ENCODE results near the gene TEX50. TPM values are rescaled to one million over a fixed set of nuclear protein-coding genes. Genes with fewer than 3 reads are reported as not detected.
A peak's percentile ranks its signal among the peaks of the same experiment; 100 is the strongest.
"Not testable (repeated sequence)": the region's sequence is repeated elsewhere in the genome, so short reads cannot be mapped to it uniquely, and the experiment has no call there.

Gene TEX50, protein sequence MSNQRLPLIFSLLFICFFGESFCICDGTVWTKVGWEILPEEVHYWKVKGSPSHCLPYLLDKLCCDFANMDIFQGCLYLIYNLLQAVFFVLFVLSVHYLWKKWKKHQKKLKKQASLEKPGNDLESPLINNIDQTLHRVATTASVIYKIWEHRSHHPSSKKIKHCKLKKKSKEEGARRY
- not detected in 2 replicates for total RNA-seq (2014; rRNA removed)
- Bru-seq, nascent RNA, result not detected
- not detected for BruChase-seq, experiment 1, labeled RNA remaining after a 6-hour chase
- percentile 17 among the genes with signal in this experiment for BruChase-seq, experiment 2, labeled RNA remaining after a 2-hour chase
- long read RNA-seq, result 0 reads

DNA sequence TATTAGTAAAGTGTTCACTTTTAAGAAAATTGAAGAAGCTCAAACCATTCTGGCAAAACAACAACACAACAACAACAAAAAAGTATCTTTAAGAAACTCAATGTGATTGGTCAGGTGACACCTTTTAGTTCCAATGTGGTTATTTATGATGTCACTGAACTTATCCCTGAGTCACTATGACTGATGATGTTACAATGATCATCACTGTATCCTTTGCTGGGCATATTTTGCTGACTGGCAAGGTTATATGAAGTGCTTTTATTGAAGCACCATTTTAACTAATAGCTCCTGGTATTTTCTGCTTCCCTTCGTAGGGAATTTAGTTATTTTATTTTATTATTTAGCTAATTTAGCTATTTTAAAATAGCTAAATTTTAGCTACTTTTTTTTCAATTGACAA is at the start of gene TEX50:
TEX50 (plus strand) TSS at position 223 of the 400 bp plus-strand sequence. CDS start 184 bp downstream, outside the sequence.
- Histone ChIP-seq H3K79me2 (ENCODE audit: low read length) (no peaks in the 10 kb centered on the region), H3K9ac (ENCODE audit: low read length) (no peak within 1 kb of the TSS), H3K27me3 (ENCODE audit: low read length) (no peaks in the 10 kb centered on the region), H3K4me1 (ENCODE audit: insufficient read depth, low read length) (no peaks in the 10 kb centered on the region), H4K20me1 (ENCODE audit: low read length) (no peaks in the 10 kb centered on the region), H3K36me3 (ENCODE audit: low read depth, low read length) (no peaks in the 10 kb centered on the region), H3K4me3 (ENCODE audit: low read length) (no peak within 1 kb of the TSS), H3K9me2 (replicated peaks; ENCODE audit: low read length) (no peaks in the 10 kb centered on the region), H2AFZ (ENCODE audit: low read length) (no peak within 1 kb of the TSS; the same call in 1 of the 2 replicates), H3K4me2 (ENCODE audit: low read length) (no peak within 1 kb of the TSS), H3F3A (ENCODE audit: low read length, unreplicated experiment) (no peaks in the 10 kb centered on the region), H3K27ac (ENCODE audit: low read length) (no peak within 1 kb of the TSS), H3K9me3 (ENCODE audit: low read length) (peaks cover 8% of the 10 kb centered on the region; the same call in 1 of the 2 replicates)
- no peak for ATAC-seq
- ChIA-PET POLR2A (ENCODE audit: unreplicated experiment) (interaction anchor here (0.7 kb wide), 1 partner anchor 42 kb away, joined by 3 read pairs; no protein-coding TSS in a partner anchor), CTCF (no interaction called here)
- BruUV-seq (replicated peaks), result no TSS peak
- TF ChIP-seq EZH2 (IDR thresholded peaks at IDR 0.05; ENCODE audit: low read length, unreplicated experiment), result no peak
- TF ChIP-seq EZH2phosphoT487 (IDR thresholded peaks at IDR 0.05; ENCODE audit: borderline replicate concordance, low read length), result no peak
- TF ChIP-seq, protein P1, sequence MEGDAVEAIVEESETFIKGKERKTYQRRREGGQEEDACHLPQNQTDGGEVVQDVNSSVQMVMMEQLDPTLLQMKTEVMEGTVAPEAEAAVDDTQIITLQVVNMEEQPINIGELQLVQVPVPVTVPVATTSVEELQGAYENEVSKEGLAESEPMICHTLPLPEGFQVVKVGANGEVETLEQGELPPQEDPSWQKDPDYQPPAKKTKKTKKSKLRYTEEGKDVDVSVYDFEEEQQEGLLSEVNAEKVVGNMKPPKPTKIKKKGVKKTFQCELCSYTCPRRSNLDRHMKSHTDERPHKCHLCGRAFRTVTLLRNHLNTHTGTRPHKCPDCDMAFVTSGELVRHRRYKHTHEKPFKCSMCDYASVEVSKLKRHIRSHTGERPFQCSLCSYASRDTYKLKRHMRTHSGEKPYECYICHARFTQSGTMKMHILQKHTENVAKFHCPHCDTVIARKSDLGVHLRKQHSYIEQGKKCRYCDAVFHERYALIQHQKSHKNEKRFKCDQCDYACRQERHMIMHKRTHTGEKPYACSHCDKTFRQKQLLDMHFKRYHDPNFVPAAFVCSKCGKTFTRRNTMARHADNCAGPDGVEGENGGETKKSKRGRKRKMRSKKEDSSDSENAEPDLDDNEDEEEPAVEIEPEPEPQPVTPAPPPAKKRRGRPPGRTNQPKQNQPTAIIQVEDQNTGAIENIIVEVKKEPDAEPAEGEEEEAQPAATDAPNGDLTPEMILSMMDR (conservative IDR thresholded peaks at IDR 0.05; ENCODE audit: low read depth, low read length), result no peak
- intact Hi-C loops (cut with micrococcal nuclease), result no loop called here
- no peak for DNase-seq

DNA sequence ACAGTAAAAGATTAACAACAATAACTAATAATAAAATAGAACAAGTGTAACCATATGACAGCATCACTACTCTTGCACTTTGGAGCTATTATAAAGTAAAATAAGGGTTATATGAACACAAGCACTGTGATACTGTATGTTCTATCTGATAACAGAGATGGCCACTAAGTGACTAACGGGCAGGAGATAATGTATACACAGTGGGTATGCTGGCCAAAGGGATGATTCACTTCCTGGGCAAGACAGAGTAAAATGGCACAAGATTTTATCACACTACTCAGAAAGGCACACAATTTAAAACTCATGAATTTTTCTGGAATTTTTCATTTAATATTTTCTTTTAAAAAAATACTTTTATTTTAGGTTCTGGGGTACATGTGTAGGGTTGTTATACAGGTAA is 44.6 kb upstream of the TEX50 start:
- Histone ChIP-seq H2AFZ (ENCODE audit: low read length) (no peak overlapping the region), H3K79me2 (ENCODE audit: low read length) (no peaks in the 10 kb centered on the region), H3K36me3 (ENCODE audit: low read depth, low read length) (no peaks in the 10 kb centered on the region), H3K9ac (ENCODE audit: low read length) (peak overlapping the region; percentile 9; the same call in 1 of the 2 replicates), H3K9me3 (ENCODE audit: low read length) (no peaks in the 10 kb centered on the region), H3K4me3 (ENCODE audit: low read length) (no peak overlapping the region), H4K20me1 (ENCODE audit: low read length) (no peaks in the 10 kb centered on the region), H3K27me3 (ENCODE audit: low read length) (no peaks in the 10 kb centered on the region), H3K4me2 (ENCODE audit: low read length) (peak overlapping the region; percentile 8; the same call in 1 of the 2 replicates), H3K9me2 (replicated peaks; ENCODE audit: low read length) (no peaks in the 10 kb centered on the region), H3K4me1 (ENCODE audit: insufficient read depth, low read length) (peaks cover 12% of the 10 kb centered on the region), H3K27ac (ENCODE audit: low read length) (peak overlapping the region; percentile 42), H3F3A (ENCODE audit: low read length, unreplicated experiment) (no peaks in the 10 kb centered on the region)
- TF ChIP-seq EZH2phosphoT487 (IDR thresholded peaks at IDR 0.05; ENCODE audit: borderline replicate concordance, low read length), result no peak
- TF ChIP-seq, protein P1 (conservative IDR thresholded peaks at IDR 0.05; ENCODE audit: low read depth, low read length), result no peak
- TF ChIP-seq EZH2 (IDR thresholded peaks at IDR 0.05; ENCODE audit: low read length, unreplicated experiment), result no peak
- DNase-seq (peak; percentile 97), ATAC-seq (peak; percentile 100)
- BruUV-seq (replicated peaks), result no TSS peak
- ChIA-PET POLR2A (ENCODE audit: unreplicated experiment) (interaction anchor here (0.5 kb wide), 1 partner anchor 11 kb away, joined by 4 read pairs; no protein-coding TSS in a partner anchor), CTCF (interaction anchor here (0.6 kb wide), 1 partner anchor 179 kb away, joined by 3 read pairs; no protein-coding TSS in a partner anchor)
- intact Hi-C loops (cut with micrococcal nuclease), result loop anchor here (1.0 to 5.0 kb wide), 3 partner anchors 36 to 83 kb away; no protein-coding TSS in a partner anchor

DNA sequence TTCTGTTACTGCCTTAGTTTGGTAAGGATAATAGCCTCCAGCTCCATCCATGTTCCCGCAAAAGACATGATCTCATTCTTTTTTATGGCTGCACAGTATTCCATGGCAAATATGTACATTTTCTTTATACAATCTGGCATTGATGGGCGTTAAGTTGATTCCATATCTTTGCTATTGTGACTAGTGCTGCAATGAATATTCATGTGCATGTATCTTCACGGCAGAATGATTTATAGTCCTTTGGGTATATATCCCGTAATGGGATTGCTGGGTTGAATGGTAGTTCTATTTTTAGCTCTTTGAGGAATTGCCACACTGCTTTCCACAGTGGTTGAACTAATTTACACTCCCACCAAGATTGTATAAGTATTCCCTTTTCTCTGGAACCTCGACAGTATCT is 44.0 kb upstream of the TEX50 start:
- H3F3A ChIP-seq (ENCODE audit: low read length, unreplicated experiment); H4K20me1 ChIP-seq (ENCODE audit: low read length); CTCF ChIA-PET; ATAC-seq; H3K27me3 ChIP-seq (ENCODE audit: low read length); POLR2A ChIA-PET (ENCODE audit: unreplicated experiment); H3K9me2 ChIP-seq (replicated peaks; ENCODE audit: low read length); H2AFZ ChIP-seq (ENCODE audit: low read length); H3K79me2 ChIP-seq (ENCODE audit: low read length); H3K36me3 ChIP-seq (ENCODE audit: low read depth, low read length); H3K9me3 ChIP-seq (ENCODE audit: low read length); BruUV-seq (replicated peaks); H3K4me3 ChIP-seq (ENCODE audit: low read length): not testable (repeated sequence)
- Histone ChIP-seq H3K9ac (ENCODE audit: low read length) (peak overlapping the region; percentile 9; the same call in 1 of the 2 replicates), H3K27ac (ENCODE audit: low read length) (peak overlapping the region; percentile 42), H3K4me1 (ENCODE audit: insufficient read depth, low read length) (peaks cover 12% of the 10 kb centered on the region), H3K4me2 (ENCODE audit: low read length) (peak overlapping the region; percentile 8; the same call in 1 of the 2 replicates)
- peak; percentile 33 for DNase-seq
- intact Hi-C loops (cut with micrococcal nuclease), result loop anchor here (1.0 to 5.0 kb wide), 2 partner anchors 56 to 160 kb away; no protein-coding TSS in a partner anchor
